Measurements from ENCODE around the gene SS18.

SS18 gene

DNA sequence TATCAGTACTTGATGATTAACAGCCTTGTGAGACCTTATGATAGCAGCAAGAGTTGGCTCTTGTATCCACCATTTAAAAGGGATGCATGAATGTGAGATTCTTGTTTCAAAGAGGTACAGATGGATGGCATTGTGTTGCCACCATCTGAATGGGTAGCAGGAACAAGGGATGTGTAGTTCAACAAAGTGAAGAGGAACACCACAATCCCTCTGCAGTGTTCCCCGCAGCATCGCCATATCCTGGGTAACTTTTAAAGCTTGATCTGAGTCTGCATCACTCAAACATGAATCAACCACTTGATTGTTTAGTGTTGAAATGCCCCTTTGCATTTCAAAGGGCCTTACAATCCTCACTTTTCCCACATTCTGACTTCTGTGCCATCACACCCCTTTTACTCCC lies 106.7 kb downstream of the SS18 start:
- TF ChIP-seq, protein P1, sequence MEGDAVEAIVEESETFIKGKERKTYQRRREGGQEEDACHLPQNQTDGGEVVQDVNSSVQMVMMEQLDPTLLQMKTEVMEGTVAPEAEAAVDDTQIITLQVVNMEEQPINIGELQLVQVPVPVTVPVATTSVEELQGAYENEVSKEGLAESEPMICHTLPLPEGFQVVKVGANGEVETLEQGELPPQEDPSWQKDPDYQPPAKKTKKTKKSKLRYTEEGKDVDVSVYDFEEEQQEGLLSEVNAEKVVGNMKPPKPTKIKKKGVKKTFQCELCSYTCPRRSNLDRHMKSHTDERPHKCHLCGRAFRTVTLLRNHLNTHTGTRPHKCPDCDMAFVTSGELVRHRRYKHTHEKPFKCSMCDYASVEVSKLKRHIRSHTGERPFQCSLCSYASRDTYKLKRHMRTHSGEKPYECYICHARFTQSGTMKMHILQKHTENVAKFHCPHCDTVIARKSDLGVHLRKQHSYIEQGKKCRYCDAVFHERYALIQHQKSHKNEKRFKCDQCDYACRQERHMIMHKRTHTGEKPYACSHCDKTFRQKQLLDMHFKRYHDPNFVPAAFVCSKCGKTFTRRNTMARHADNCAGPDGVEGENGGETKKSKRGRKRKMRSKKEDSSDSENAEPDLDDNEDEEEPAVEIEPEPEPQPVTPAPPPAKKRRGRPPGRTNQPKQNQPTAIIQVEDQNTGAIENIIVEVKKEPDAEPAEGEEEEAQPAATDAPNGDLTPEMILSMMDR (IDR thresholded peaks at IDR 0.05) = no peak
- DNase-seq (ENCODE audit: low spot score) = no peak
- no peak overlapping the region for H3K27ac ChIP-seq

DNA sequence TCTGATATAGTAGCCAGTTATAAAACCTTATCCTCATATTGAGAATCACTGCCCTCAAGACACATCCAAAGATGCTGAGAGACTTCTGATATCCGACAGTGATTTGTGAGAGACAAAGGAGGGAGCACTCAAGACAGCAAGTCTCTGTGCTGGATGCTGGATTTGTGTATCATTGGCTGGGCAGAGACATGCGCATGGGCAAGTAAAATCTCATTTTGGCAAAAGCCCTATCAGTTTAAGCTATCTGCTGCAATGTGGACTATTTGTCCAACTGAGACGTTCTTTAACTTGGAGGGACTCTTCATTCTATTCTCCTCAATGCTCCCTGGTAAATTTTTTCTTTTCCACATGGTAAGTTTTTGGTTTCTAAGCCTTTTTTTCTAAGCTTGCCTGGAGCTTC lies 107.5 kb downstream of the SS18 start:
- no peak for DNase-seq (ENCODE audit: low spot score)
- H3K4me3 ChIP-seq = no peak overlapping the region
- TF ChIP-seq, protein P1 (IDR thresholded peaks at IDR 0.05) = no peak
- no peak overlapping the region for H3K27ac ChIP-seq

More for the DNA sequence above, 106.7 kb downstream of the SS18 start:
- H3K4me3 ChIP-seq = no peak overlapping the region

DNA sequence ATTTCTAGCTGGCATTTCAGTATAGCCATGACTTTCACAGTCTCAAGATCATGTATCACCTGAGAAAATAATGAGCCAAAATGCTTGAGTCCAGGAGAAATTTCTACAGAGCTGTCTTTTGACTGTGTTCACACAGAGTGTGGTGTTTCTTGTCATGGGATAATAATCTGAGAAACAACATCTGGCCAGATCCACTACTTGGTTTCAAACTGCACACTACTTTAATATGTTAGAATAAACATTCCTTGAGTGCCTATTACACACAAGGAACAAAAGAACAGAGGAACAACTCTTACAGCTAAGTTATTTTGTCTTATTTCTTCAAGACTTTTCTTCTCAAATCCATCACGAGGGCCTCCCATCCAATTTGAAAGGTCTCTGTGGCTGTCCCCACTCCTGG lies 108.3 kb downstream of the SS18 start:
- TF ChIP-seq, protein P1 (IDR thresholded peaks at IDR 0.05) = no peak
- no peak for DNase-seq (ENCODE audit: low spot score)
- no peak overlapping the region for H3K4me3 ChIP-seq
- H3K27ac ChIP-seq = no peak overlapping the region

DNA sequence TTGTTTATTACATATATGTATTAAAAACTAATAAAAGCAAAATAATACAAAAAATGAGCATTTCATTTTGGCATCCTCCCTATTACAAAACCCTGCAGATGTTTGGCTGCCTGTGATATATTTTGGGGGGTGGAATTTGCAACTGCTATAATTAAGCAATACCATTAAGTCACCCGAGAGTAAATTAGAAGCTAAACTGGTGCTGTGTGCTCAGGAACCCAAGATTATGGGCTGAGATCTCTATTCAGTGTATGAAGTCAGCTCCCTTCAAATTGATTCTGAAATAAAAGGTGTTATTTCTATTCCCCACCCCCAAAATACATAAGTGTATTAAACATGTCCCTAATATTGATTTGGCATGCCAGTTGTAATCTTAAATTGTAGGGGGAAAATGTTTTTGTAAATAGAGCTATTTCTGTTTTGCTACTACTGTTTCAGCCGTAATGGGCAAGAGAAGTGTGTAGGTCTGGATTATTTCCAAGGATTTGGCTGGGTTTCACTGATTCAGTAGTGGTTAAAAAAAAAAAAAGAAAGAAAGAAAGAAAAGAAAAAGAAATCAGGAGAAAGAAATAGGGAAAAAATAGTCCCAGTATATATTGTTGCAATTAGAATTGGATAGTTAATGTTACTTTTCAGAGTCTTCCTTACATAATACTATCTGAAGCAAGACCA lies 110.9 kb downstream of the SS18 start:
- no peak overlapping the region for H3K27ac ChIP-seq
- no peak for DNase-seq (ENCODE audit: low spot score)
- no peak overlapping the region for H3K4me3 ChIP-seq
- TF ChIP-seq, protein P1 (IDR thresholded peaks at IDR 0.05) = no peak

DNA sequence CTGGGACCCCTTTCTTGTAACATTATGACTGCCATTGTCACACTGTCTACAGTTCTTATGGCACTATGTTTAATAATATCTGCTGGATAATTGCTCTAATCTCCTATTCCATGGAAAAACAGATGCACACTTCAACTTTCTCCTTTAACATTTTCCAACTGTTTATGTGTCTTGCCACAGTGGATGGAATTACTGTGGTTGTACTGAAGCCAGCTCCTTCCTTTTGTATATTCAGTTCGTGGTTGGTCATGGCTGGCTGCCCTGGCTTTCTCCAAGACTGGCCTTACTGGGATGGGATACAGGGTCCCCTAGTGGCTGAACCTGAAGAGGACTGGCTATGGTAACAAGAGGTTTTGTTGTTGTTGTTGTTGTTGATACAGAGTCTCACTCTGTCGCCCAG lies 113.9 kb downstream of the SS18 start:
- TF ChIP-seq, protein P1 (IDR thresholded peaks at IDR 0.05) = no peak
- no peak for DNase-seq (ENCODE audit: low spot score)
- H3K27ac ChIP-seq = no peak overlapping the region
- no peak overlapping the region for H3K4me3 ChIP-seq

DNA sequence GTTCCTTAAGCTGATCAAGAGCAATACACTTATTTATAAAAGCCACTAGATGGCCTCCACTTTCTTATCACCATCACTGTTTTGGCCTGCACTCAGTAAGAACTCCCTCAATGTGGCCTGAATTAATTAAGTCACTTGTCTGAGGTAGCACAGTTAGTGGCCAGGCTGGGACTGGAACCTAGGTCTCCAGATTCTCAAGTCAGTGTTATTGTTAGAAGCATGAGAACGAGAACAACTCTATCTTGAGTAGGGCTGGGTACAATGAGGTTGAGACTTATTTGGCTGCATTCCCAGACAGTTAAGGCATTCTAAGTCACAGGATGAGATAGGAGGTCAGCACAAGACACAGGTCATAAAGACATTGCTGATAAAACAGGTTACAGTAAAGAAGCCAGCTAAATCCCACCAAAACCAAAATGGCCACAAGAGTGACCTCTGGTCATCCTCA lies 115.8 kb downstream of the SS18 start:
- Histone ChIP-seq H3K27ac (no peak overlapping the region), H3K4me3 (no peak overlapping the region)
- TF ChIP-seq, protein P1 (IDR thresholded peaks at IDR 0.05) = no peak
- DNase-seq (ENCODE audit: low spot score) = no peak
